Thyroid gland (tissue), 4 donors: ENCODE measurements around the gene S100A2. TPM values are rescaled to one million over a fixed set of nuclear protein-coding genes. Genes with fewer than 3 reads are reported as not detected.

Experiments
- DNase-seq, 2 donors: peaks; one replicate each; pipeline ENCODE4 v3.0.0-alpha.2; 2019
- H3K27ac ChIP-seq, 3 donors: fragments of 200-600 bp; sonication (generic); 1 replicate in 2 of 3; 2 replicates in 1 of 3; pipeline ENCODE4 v1.5.1; 2016 to 2019; ENCODE audit warnings: mild to moderate bottlenecking in 1 of 3, moderate library complexity in 1 of 3
- H3K27me3 ChIP-seq: fragments of 200-600 bp; sonication (generic); one replicate; pipeline ENCODE4 v1.5.1; 2019
- H3K36me3 ChIP-seq, 2 donors: fragments of 200-600 bp; sonication (generic); one replicate each; pipeline ENCODE4 v1.5.1; 2016 to 2019
- H3K4me1 ChIP-seq, 2 donors: fragments of 200-600 bp; sonication (generic); one replicate each; pipeline ENCODE4 v1.5.1; 2017 to 2019
- H3K4me3 ChIP-seq, 3 donors: fragments of 200-600 bp; sonication (generic); replicated peaks in 1 of 3; 1 replicate in 2 of 3; 2 replicates in 1 of 3; pipeline ENCODE4 v1.5.1; 2016; ENCODE audit warnings: mild to moderate bottlenecking in 1 of 3
- H3K9me3 ChIP-seq: fragments of 200-600 bp; sonication (generic); one replicate; pipeline ENCODE4 v1.5.1; 2017
- POLR2A ChIP-seq, 2 donors: fragments of 450-650 bp; IDR thresholded peaks; one replicate each; pipeline ENCODE4 v1.6.1; 2017; ENCODE audit warnings: antibody characterized with exemption in 2 of 2, mild to moderate bottlenecking in 2 of 2, moderate library complexity in 1 of 2
- WGBS, 2 donors: methylation state at CpG; one replicate each; pipeline ENCODE4 v1.1.5; 2017; 5-methylcytosine and 5-hydroxymethylcytosine counted together
- intact Hi-C: fragments of 100-400 bp; cut with DNase I; formaldehyde crosslinking; loops from one replicate; pipeline ENCODE4 v1.15.1; 2023
- total RNA-seq, 4 donors: library from RNA; depleted of rRNA; stranded (reverse); fragments of >200 nt; gene quantifications; one replicate each; pipeline ENCODE4 v1.2.3, GENCODE V29; 2016
- TF ChIP-seq, protein P1 (sequence below), 6 experiments: fragments of 200-600 bp in 3 of 6; fragments of 450-650 bp in 3 of 6; sonication (generic) in 3 of 6; IDR thresholded peaks; one replicate each; pipeline ENCODE4 v1.5.1; 2016 to 2019; ENCODE audit warnings: antibody characterized with exemption in 6 of 6, mild to moderate bottlenecking in 2 of 6, inconsistent platforms in 1 of 6, moderate library complexity in 1 of 6

S100A2 gene
- total RNA-seq, 4 donors from 2014 or later = 2.6 to 10.1 (median 5.9) TPM

DNA sequence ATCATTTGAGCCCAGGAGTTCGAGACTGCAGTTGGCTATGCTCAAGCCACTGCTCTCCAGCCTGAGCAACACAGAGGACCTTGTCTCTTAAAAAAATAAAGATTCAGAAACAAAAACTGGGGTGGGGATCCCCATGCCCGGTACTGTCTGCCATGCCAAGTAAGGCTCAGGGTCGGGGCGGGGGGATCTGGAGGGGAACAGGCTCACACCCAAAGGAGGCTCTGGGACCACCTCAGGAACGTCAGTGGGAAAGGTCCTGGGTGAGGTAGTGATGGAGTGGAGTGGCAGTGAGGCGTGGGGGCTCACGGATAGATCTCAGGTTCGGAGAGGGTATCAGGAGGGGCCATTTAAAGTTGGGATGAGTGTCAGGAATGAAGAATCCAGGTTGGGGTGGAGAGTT, 19.3 kb downstream of the S100A2 start:
- Histone ChIP-seq H3K27me3 (no peaks in the 10 kb centered on the region), H3K36me3 (no peaks in the 10 kb centered on the region), H3K27ac (peak overlapping the region; percentile 74 to 96 (median 94)), H3K4me1 (peaks cover 41 to 91% of the 10 kb centered on the region in 2 donors), H3K4me3 (no peak overlapping the region), H3K9me3 (no peaks in the 10 kb centered on the region)
- intact Hi-C loops = no loop called here
- 81 to 86% methylated on average over 8 of the region's 8 CpGs for WGBS, 2 donors
- no peak for DNase-seq
- TF ChIP-seq, protein P1, sequence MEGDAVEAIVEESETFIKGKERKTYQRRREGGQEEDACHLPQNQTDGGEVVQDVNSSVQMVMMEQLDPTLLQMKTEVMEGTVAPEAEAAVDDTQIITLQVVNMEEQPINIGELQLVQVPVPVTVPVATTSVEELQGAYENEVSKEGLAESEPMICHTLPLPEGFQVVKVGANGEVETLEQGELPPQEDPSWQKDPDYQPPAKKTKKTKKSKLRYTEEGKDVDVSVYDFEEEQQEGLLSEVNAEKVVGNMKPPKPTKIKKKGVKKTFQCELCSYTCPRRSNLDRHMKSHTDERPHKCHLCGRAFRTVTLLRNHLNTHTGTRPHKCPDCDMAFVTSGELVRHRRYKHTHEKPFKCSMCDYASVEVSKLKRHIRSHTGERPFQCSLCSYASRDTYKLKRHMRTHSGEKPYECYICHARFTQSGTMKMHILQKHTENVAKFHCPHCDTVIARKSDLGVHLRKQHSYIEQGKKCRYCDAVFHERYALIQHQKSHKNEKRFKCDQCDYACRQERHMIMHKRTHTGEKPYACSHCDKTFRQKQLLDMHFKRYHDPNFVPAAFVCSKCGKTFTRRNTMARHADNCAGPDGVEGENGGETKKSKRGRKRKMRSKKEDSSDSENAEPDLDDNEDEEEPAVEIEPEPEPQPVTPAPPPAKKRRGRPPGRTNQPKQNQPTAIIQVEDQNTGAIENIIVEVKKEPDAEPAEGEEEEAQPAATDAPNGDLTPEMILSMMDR (IDR thresholded peaks at IDR 0.05) = no peak
- TF ChIP-seq POLR2A (IDR thresholded peaks at IDR 0.05) = no peak

DNA sequence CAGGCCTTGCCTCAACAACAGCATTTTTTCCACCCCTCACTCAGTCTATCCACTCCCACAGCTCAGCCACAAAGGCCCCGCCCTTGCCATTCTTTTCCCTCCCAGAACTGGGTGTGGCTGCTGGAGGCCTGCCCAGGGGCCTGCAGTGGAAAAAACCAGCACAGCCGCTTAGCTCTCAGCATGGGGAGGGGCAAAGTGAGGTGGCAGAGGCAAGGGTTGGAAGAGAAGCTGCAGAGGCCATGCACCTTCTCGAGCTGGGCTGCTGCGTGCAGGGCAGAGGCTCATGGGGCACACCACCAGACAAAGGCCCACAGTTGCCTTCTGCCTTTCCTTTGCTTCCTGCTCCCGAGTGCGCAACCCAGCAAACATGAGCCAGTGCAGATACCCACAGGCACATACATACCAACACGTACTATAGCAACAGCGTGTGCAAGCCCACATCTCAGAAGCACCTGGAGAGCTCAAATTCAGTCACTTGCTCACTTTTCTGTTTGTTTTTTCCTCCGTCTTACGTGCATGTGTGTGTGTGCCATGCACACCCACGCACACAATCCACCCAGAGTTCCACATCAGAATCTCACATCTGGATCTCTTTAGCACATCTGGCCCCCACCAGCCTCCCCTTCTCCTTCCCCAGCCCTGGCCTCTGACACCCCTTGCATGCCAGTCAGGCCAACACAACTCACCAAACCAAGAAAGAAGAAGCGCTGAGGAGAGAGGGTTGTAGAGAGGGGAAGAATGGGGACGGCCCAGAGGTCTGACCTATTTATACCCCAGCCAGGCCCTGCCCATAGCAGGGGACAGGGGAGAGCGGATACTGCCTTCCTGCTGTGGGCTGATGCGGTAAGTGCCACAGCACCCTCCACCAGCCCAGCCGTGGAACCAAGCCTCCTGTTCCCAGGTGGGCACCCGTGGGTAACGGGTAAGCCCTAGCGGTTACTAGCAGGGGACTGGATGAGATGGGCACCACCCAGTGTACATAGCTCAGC, 20.3 kb downstream of the S100A2 start, which contains the start of gene S100A4:
S100A4 (minus strand) TSS at position 740 of the 989 bp plus-strand sequence. CDS start 1,012 bp downstream, outside the sequence.
- peak within 1 kb of the TSS; percentile 74 to 96 (median 94) for H3K27ac ChIP-seq
- intact Hi-C loops = no loop called here
- peak within 1 kb of the TSS in 1 of 3 donors; percentile 14 for H3K4me3 ChIP-seq
- H3K36me3 ChIP-seq = no peaks in the 10 kb centered on the region
- 46 to 48% methylated on average over 17 to 19 of the region's 19 CpGs for WGBS, 2 donors
- H3K9me3 ChIP-seq = no peaks in the 10 kb centered on the region
- no peaks in the 10 kb centered on the region for H3K27me3 ChIP-seq
- TF ChIP-seq POLR2A (IDR thresholded peaks at IDR 0.05) = peak in 1 of 2 donors; percentile 91
- TF ChIP-seq, protein P1 (IDR thresholded peaks at IDR 0.05) = no peak
- peak; percentile 97 to 98 for DNase-seq
- H3K4me1 ChIP-seq = peaks cover 49 to 100% of the 10 kb centered on the region in 2 donors

DNA sequence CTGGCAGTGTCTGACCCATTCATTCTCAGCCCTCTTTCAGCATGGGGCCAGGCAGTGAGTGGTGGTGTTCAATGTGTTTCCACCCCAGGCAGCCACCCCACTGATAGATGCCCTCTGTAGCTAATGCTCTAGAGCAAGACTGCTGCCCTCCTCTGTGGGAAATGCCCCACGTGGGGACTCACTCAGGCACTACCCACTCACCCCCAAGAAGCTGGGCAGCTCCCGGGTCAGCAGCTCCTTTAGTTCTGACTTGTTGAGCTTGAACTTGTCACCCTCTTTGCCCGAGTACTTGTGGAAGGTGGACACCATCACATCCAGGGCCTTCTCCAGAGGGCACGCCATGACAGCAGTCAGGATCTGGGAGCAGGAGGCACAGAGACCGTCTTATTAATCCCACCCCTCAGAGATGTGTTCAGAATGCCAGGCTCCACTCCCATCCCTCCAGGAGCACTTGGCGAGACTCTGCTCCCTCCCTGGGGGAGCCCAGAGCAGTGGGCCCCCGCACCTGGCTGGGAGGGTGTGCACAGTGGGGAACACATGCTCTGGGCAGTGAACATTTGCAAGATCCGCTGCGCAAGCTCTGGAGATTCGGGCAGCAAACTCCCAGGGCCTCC, 21.1 kb downstream of the S100A2 start:
- no peaks in the 10 kb centered on the region for H3K9me3 ChIP-seq
- DNase-seq = no peak
- TF ChIP-seq, protein P1 (IDR thresholded peaks at IDR 0.05) = no peak
- no peak for TF ChIP-seq POLR2A (IDR thresholded peaks at IDR 0.05)
- H3K4me3 ChIP-seq = peak overlapping the region in 1 of 3 donors; percentile 14
- H3K36me3 ChIP-seq = no peaks in the 10 kb centered on the region
- intact Hi-C loops = no loop called here
- H3K27me3 ChIP-seq = no peaks in the 10 kb centered on the region
- H3K4me1 ChIP-seq = peaks cover 54 to 100% of the 10 kb centered on the region in 2 donors
- 43 to 44% methylated on average over 6 to 10 of the region's 10 CpGs for WGBS, 2 donors
- peak overlapping the region; percentile 74 to 96 (median 94) for H3K27ac ChIP-seq

DNA sequence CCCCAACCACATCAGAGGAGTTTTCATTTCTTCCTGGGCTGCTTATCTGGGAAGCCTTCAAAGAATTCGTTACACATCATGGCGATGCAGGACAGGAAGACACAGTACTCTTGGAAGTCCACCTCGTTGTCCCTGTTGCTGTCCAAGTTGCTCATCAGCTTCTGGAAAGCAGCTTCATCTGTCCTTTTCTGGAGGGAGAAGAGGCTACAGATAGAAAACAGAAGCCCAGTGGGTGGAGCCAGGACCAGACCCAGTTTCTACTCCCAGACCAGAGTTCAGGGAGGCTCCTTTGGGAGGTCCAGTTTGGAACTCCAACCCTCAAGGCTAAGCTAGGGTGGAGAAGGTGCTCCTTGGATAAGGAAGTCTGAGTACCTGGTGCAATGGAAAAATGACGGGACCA, 21.9 kb downstream of the S100A2 start:
- peaks cover 56 to 94% of the 10 kb centered on the region in 2 donors for H3K4me1 ChIP-seq
- H3K4me3 ChIP-seq = no peak overlapping the region
- DNase-seq = no peak

More for the DNA sequence above, 21.9 kb downstream of the S100A2 start:
- 87 to 89% methylated on average over 4 of the region's 4 CpGs for WGBS, 2 donors
- Histone ChIP-seq H3K9me3 (no peaks in the 10 kb centered on the region), H3K27ac (peak overlapping the region in 2 of 3 donors; percentile 94 to 96), H3K36me3 (no peaks in the 10 kb centered on the region), H3K27me3 (no peaks in the 10 kb centered on the region)
- intact Hi-C loops = no loop called here
- TF ChIP-seq, protein P1 (IDR thresholded peaks at IDR 0.05) = no peak
- TF ChIP-seq POLR2A (IDR thresholded peaks at IDR 0.05) = no peak
